Gastrocnemius medialis (tissue), 4 donors: ENCODE results near the gene NEDD4L. TPM values are rescaled to one million over a fixed set of nuclear protein-coding genes. Genes with fewer than 3 reads are reported as not detected.
"Not testable (repeated sequence)": the region's sequence is repeated elsewhere in the genome, so short reads cannot be mapped to it uniquely, and the experiment has no call there.

Experiments used
- ATAC-seq, 2 donors: fragments of 150-250 bp; one replicate each; pipeline ENCODE4 v1.9.1; 2016
- DNase-seq, 2 donors: peaks; one replicate each; pipeline ENCODE4 v3.0.0-alpha.2; 2019
- H3K27ac ChIP-seq, 4 donors: fragments of 200-600 bp; sonication (generic); 1 replicate in 1 of 4; 2 replicates in 3 of 4; pipeline ENCODE4 v1.5.1; 2016 to 2018; ENCODE audit warnings: mild to moderate bottlenecking in 2 of 4, moderate library complexity in 1 of 4
- H3K27me3 ChIP-seq, 3 donors: fragments of 200-600 bp; sonication (generic) in 2 of 3; 1 replicate in 1 of 3; 2 replicates in 2 of 3; pipeline versions ENCODE4 v1.5.1 to v1.6.0; 2016 to 2019; ENCODE audit warnings: mild to moderate bottlenecking in 1 of 3, moderate library complexity in 1 of 3
- H3K36me3 ChIP-seq, 2 donors: fragments of 200-600 bp; sonication (generic) in 1 of 2; one replicate each; pipeline ENCODE4 v1.5.1; 2017 to 2018
- H3K4me1 ChIP-seq, 2 donors: fragments of 200-600 bp; sonication (generic) in 1 of 2; one replicate each; pipeline ENCODE4 v1.5.1; 2016 to 2017; ENCODE audit warnings: mild to moderate bottlenecking in 2 of 2
- H3K4me3 ChIP-seq, 4 donors: fragments of 200-600 bp; sonication (generic) in 3 of 4; 1 replicate in 1 of 4; 2 replicates in 3 of 4; pipeline ENCODE4 v1.5.1; 2016 to 2019; ENCODE audit warnings: mild to moderate bottlenecking in 2 of 4
- H3K9me3 ChIP-seq, 3 donors: fragments of 200-600 bp; sonication (generic) in 2 of 3; 1 replicate in 1 of 3; 2 replicates in 2 of 3; pipeline ENCODE4 v1.5.1; 2016 to 2019
- CTCF ChIP-seq, 5 experiments: fragments of 450-650 bp in 3 of 5; fragments of 200-600 bp in 2 of 5; sonication (generic) in 2 of 5; IDR thresholded peaks in 4 of 5; conservative IDR thresholded peaks in 1 of 5; 1 replicate in 4 of 5; 2 replicates in 1 of 5; pipeline ENCODE4 v1.5.1; 2016 to 2019; ENCODE audit warnings: antibody characterized with exemption in 5 of 5, mild to moderate bottlenecking in 3 of 5, moderate library complexity in 3 of 5
- POLR2A ChIP-seq, 2 donors: fragments of 450-650 bp; IDR thresholded peaks; one replicate each; pipeline ENCODE4 v1.6.1; 2017; ENCODE audit warnings: antibody characterized with exemption in 2 of 2, mild to moderate bottlenecking in 2 of 2, moderate library complexity in 2 of 2
- in situ Hi-C, 4 donors: fragments of 200-750 bp; cut with MboI; loops; one replicate each; pipeline versions ENCODE4 v1.15.0 to v1.8.0; 2017; ENCODE audit warnings: low sequenced_read_pairs in 4 of 4
- intact Hi-C: fragments of 100-400 bp; cut with DNase I; formaldehyde crosslinking; loops from one replicate; pipeline ENCODE4 v1.15.1; 2023; ENCODE audit warnings: low total_unique reads
- total RNA-seq, 4 donors: library from RNA; depleted of rRNA; stranded (reverse); fragments of >200 nt; gene quantifications; one replicate each; pipeline versions ENCODE4 v1.1.0 to v1.2.3, GENCODE V29; 2016

NEDD4L gene
- total RNA-seq, 4 donors from 2014 or later: 27.4 to 81.5 (median 51.5) TPM

GRCh38 chr18:58046794-58047555, 2.9 kb downstream of the NEDD4L start:
- H3K36me3 ChIP-seq: no peaks in the 10 kb centered on the region
- in situ Hi-C loops (loop anchor here in 1 of 4 donors (10.0 to 25.0 kb wide), 2 partner anchors 78 to 290 kb away; no protein-coding TSS in a partner anchor), intact Hi-C loops (loop anchor here (10.0 kb wide), 1 partner anchor 448 kb away; no protein-coding TSS in a partner anchor)
- no peak overlapping the region for H3K4me3 ChIP-seq
- H3K27ac ChIP-seq: no peak overlapping the region
- TF ChIP-seq CTCF (IDR thresholded peaks at IDR 0.05 in 4 of 5, conservative IDR thresholded peaks at IDR 0.05 in 1 of 5) (no peak), POLR2A (IDR thresholded peaks at IDR 0.05) (no peak)
- peaks cover 0 to 16% of the 10 kb centered on the region in 2 donors for H3K4me1 ChIP-seq
- DNase-seq: no peak
- peaks cover 0 to 4% (median 0%) of the 10 kb centered on the region in 3 donors for H3K27me3 ChIP-seq
- no peak for ATAC-seq
- no peaks in the 10 kb centered on the region for H3K9me3 ChIP-seq

GRCh38 chr18:58047556-58047882, 3.5 kb downstream of the NEDD4L start:
- Histone ChIP-seq H3K4me3 (no peak overlapping the region), H3K36me3 (no peaks in the 10 kb centered on the region), H3K27me3 (peaks cover 0 to 4% (median 0%) of the 10 kb centered on the region in 3 donors), H3K27ac (no peak overlapping the region), H3K9me3 (no peaks in the 10 kb centered on the region), H3K4me1 (peaks cover 0 to 16% of the 10 kb centered on the region in 2 donors)
- intact Hi-C loops: loop anchor here (10.0 kb wide), 1 partner anchor 447 kb away; no protein-coding TSS in a partner anchor
- DNase-seq: no peak
- in situ Hi-C loops: loop anchor here in 1 of 4 donors (10.0 to 25.0 kb wide), 2 partner anchors 77 to 290 kb away; no protein-coding TSS in a partner anchor
- no peak for ATAC-seq
- TF ChIP-seq CTCF (IDR thresholded peaks at IDR 0.05 in 4 of 5, conservative IDR thresholded peaks at IDR 0.05 in 1 of 5): no peak
- no peak for TF ChIP-seq POLR2A (IDR thresholded peaks at IDR 0.05)

GRCh38 chr18:58048081-58048642, 4.1 kb downstream of the NEDD4L start:
- ATAC-seq (no peak), DNase-seq (no peak)
- in situ Hi-C loops (loop anchor here in 1 of 4 donors (10.0 to 25.0 kb wide), 2 partner anchors 77 to 289 kb away; no protein-coding TSS in a partner anchor), intact Hi-C loops (loop anchor here (10.0 kb wide), 1 partner anchor 447 kb away; no protein-coding TSS in a partner anchor)
- H3K36me3 ChIP-seq: no peaks in the 10 kb centered on the region
- H3K27me3 ChIP-seq: peaks cover 0 to 4% (median 0%) of the 10 kb centered on the region in 3 donors
- TF ChIP-seq CTCF (IDR thresholded peaks at IDR 0.05 in 4 of 5, conservative IDR thresholded peaks at IDR 0.05 in 1 of 5) (no peak), POLR2A (IDR thresholded peaks at IDR 0.05) (no peak)
- H3K27ac ChIP-seq: no peak overlapping the region
- H3K4me1 ChIP-seq: peaks cover 0 to 13% of the 10 kb centered on the region in 2 donors
- no peak overlapping the region for H3K4me3 ChIP-seq
- no peaks in the 10 kb centered on the region for H3K9me3 ChIP-seq

GRCh38 chr18:58049000-58049688, 5.1 kb downstream of the NEDD4L start:
- in situ Hi-C loops: loop anchor here in 1 of 4 donors (10.0 to 25.0 kb wide), 2 partner anchors 76 to 288 kb away; no protein-coding TSS in a partner anchor
- TF ChIP-seq POLR2A (IDR thresholded peaks at IDR 0.05) (no peak), CTCF (IDR thresholded peaks at IDR 0.05 in 4 of 5, conservative IDR thresholded peaks at IDR 0.05 in 1 of 5) (no peak)
- intact Hi-C loops: loop anchor here (10.0 kb wide), 1 partner anchor 446 kb away; no protein-coding TSS in a partner anchor
- H3K27ac ChIP-seq: no peak overlapping the region
- no peaks in the 10 kb centered on the region for H3K36me3 ChIP-seq
- peaks cover 0 to 13% of the 10 kb centered on the region in 2 donors for H3K4me1 ChIP-seq
- H3K27me3 ChIP-seq: peaks cover 0 to 4% (median 0%) of the 10 kb centered on the region in 3 donors
- no peak for DNase-seq
- H3K9me3 ChIP-seq: no peaks in the 10 kb centered on the region
- no peak for ATAC-seq
- H3K4me3 ChIP-seq: no peak overlapping the region

GRCh38 chr18:58050963-58051362, 6.9 kb downstream of the NEDD4L start:
- intact Hi-C loops, in situ Hi-C loops, H3K36me3 ChIP-seq: not testable (repeated sequence)

More at GRCh38 chr18:58050963-58051362, 6.9 kb downstream of the NEDD4L start:
- H3K4me1 ChIP-seq, H3K4me3 ChIP-seq, H3K9me3 ChIP-seq, ATAC-seq, DNase-seq, H3K27me3 ChIP-seq, H3K27ac ChIP-seq: not testable (repeated sequence)
